ENCODE data around the gene FDPS. TPM values are rescaled to one million over a fixed set of nuclear protein-coding genes. Genes with fewer than 3 reads are reported as not detected.

Gene FDPS
- total and polyA plus RNA-seq, 7 donors = 46.2 to 85.2 (median 53.7) TPM

DNA sequence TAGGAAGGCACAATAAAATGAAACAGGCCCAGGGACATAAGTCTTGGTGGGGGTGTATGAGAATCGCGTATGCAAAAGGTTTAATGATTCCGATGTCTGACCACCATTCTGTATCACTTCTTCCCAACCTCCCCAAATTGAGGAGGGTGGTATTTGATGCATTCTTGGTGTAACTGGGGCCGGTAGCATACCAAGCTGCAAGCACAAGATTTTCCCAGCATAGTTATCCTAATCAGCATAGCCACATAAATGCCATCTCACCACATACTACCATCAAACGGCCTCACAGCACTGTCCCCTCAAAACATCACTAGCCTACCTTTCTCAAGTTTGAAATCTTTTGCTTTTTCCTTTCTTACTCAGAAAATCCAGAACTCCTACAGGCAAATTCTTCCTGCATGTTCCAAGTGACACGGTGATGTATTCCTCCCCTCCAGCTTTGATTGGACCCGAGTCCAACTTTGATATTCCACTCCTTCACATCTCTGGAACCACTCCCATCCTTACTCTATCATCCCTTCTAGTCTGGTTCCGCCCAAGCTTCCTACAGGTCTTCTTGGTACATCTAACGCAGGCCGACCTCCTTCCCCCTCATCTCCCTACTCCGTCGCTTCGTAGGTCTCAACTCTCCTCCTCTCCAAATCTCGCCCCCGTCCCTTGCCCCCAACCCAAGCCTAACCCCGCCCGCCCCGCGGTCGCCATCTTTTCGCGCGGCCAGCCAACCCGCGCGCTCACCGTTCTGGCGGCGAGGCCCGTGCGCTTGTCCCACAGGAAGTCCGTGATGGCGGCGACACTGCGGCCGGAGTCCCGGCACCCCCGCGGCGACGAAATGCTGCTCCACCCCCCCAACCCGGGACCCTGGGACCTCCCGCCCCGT, 36.0 kb upstream of the FDPS start:
- 4 to 8% (median 5%) methylated on average over 29 to 44 of the region's 44 CpGs for WGBS, 3 donors
- H3K27ac ChIP-seq = peak overlapping the region; percentile 96
- intact Hi-C loops (cut with DNase I) = loop anchor here in 1 of 2 donors (5.0 kb wide), 1 partner anchor 35 kb away; the partner anchor contains the start of gene FDPS

DNA sequence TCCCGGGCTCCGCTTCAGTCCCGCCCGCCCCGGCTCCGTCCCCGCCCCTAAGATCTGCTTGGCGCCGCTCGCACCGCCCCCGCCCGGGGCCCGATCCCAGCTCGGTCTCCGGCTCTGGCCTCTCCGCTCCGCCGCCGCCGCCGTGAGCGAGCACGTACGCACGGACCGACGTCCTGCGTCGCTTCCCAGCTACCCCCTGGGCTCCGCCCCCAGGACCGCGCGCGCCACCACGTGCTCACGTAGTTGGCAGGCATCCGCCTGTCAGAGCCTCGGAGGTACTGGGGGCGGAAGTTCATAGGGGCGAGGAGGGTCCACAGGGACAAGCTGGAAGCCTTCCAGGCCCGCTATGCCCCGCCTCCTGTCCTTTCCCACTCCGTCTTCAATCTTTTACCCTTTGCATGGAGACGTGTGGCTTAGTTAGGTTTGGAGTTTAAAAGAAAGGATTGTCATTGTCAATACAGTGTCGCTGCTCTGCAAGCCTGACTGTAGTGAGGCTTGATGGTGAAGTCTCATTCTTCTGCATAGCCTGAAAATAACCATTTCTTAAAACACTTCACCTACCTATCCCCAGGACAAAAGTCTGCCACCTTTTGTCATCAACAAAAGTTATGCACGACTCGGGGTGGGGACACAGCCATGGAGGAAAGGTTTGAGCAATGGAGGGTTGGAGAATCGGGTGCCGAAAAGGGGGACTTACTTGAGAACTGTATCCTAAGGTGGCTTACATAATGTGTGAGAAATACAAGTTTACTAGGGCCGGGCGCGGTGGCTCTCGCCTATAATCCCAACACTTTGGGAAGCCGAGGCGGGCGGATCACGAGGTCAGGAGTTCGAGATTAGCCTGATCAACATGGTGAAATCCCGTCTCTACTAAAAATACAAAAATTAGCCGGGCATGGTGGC, 35.1 kb upstream of the FDPS start, which contains the start of gene CLK2:
Gene CLK2, minus strand, starts transcription at position 162 of the 903 bp plus-strand sequence. CDS start 2,527 bp downstream, outside the sequence.
- Histone ChIP-seq H3K27ac (peak within 1 kb of the TSS; percentile 96), H3K4me3 (peak within 1 kb of the TSS; percentile 93), H3K36me3 (ENCODE audit: insufficient read depth in 1 of 2, low read depth in 1 of 2) (peaks cover 4 to 29% of the 10 kb centered on the region in 2 donors), H3K27me3 (ENCODE audit: insufficient read depth in 3 of 3, low read length in 2 of 3) (no peaks in the 10 kb centered on the region), H3K9me3 (no peaks in the 10 kb centered on the region), H3K4me1 (peaks cover 34% of the 10 kb centered on the region)
- TF ChIP-seq, protein P1, sequence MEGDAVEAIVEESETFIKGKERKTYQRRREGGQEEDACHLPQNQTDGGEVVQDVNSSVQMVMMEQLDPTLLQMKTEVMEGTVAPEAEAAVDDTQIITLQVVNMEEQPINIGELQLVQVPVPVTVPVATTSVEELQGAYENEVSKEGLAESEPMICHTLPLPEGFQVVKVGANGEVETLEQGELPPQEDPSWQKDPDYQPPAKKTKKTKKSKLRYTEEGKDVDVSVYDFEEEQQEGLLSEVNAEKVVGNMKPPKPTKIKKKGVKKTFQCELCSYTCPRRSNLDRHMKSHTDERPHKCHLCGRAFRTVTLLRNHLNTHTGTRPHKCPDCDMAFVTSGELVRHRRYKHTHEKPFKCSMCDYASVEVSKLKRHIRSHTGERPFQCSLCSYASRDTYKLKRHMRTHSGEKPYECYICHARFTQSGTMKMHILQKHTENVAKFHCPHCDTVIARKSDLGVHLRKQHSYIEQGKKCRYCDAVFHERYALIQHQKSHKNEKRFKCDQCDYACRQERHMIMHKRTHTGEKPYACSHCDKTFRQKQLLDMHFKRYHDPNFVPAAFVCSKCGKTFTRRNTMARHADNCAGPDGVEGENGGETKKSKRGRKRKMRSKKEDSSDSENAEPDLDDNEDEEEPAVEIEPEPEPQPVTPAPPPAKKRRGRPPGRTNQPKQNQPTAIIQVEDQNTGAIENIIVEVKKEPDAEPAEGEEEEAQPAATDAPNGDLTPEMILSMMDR (IDR thresholded peaks at IDR 0.05) = no peak
- DNase-seq (peak; percentile 97 to 98), ATAC-seq (peak; percentile 91 to 93 (median 92))
- intact Hi-C loops (cut with DNase I) = loop anchor here in 1 of 2 donors (5.0 kb wide), 1 partner anchor 34 kb away; the partner anchor contains the start of gene FDPS
- 11 to 23% (median 16%) methylated on average over 34 to 61 of the region's 61 CpGs for WGBS, 3 donors

More for the DNA sequence above, 36.0 kb upstream of the FDPS start:
- ATAC-seq (peak; percentile 57 to 72 (median 62)), DNase-seq (no peak)
- TF ChIP-seq, protein P1 (IDR thresholded peaks at IDR 0.05) = no peak
- H3K4me3 ChIP-seq = peak overlapping the region; percentile 93
- no peaks in the 10 kb centered on the region for H3K27me3 ChIP-seq (ENCODE audit: insufficient read depth in 3 of 3, low read length in 2 of 3)
- no peaks in the 10 kb centered on the region for H3K9me3 ChIP-seq
- H3K36me3 ChIP-seq (ENCODE audit: insufficient read depth in 1 of 2, low read depth in 1 of 2) = peaks cover 6 to 38% of the 10 kb centered on the region in 2 donors
- H3K4me1 ChIP-seq = peaks cover 30% of the 10 kb centered on the region

DNA sequence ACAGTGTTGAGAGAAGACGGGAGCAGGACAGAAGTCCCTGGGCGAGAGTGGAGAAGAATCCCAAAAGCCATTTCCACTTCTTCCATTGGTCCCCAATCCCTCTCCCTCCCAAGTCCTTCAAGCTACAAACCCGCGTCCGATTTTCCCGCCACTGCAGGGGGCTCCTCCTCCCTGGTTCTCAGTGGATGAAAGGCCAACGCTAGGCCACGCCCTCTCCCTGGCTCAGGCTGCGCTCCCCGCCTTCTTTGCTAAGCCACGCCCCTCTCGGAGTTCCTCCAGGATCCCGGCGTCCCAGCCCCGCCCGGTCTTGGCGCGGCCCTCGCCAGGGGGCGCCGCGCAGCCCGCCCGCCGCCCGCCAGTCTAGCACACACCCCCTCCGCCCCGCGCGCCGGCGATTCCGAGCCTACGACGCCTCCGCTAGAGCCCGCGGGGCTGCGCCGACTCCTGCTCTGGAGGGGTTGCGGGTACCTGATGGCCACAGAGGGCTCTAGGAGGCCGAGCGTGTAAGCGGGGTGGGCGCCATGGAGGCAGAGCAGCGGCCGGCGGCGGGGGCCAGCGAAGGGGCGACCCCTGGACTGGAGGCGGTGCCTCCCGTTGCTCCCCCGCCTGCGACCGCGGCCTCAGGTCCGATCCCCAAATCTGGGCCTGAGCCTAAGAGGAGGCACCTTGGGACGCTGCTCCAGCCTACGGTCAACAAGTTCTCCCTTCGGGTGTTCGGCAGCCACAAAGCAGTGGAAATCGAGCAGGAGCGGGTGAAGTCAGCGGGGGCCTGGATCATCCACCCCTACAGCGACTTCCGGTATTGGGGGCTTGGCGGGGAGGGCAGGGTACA, 31.4 kb upstream of the FDPS start, which contains the start of gene HCN3:
Gene HCN3, plus strand, starts transcription at position 394 of the 832 bp plus-strand sequence. Its CDS starts 128 bp downstream, at position 522.
- DNase-seq = peak; percentile 97 to 99
- no peaks in the 10 kb centered on the region for H3K9me3 ChIP-seq
- 1% methylated on average over 61 to 68 of the region's 68 CpGs for WGBS, 3 donors
- H3K36me3 ChIP-seq (ENCODE audit: insufficient read depth in 1 of 2, low read depth in 1 of 2) = no peaks in the 10 kb centered on the region
- H3K4me1 ChIP-seq = peaks cover 19% of the 10 kb centered on the region
- ATAC-seq = peak; percentile 85 to 91 (median 90)
- TF ChIP-seq, protein P1 (IDR thresholded peaks at IDR 0.05) = peak; percentile 64
- intact Hi-C loops (cut with DNase I) = loop anchor here (2.0 to 5.0 kb wide), 2 partner anchors 45 to 46 kb away; partner anchors contain the start of gene RUSC1 (in 1 of the 2)
- peak within 1 kb of the TSS; percentile 86 for H3K4me3 ChIP-seq
- H3K27me3 ChIP-seq (ENCODE audit: insufficient read depth in 3 of 3, low read length in 2 of 3) = no peaks in the 10 kb centered on the region
- peak within 1 kb of the TSS; percentile 39 for H3K27ac ChIP-seq

All from psoas muscle (tissue), 8 donors.